ENCODE measurements around the gene ZDHHC12.

The ZDHHC12 gene

GRCh38 chr9:128685636-128686489 is 38.1 kb downstream of the ZDHHC12 start:
- peak; percentile 41 to 49 for DNase-seq

GRCh38 chr9:128684325-128685199 is 39.4 kb downstream of the ZDHHC12 start:
- DNase-seq: peak; percentile 72 to 82

- no peak for DNase-seq
Observed at GRCh38 chr9:128684065-128684324, 39.9 kb downstream of the ZDHHC12 start.

GRCh38 chr9:128683340-128684064 is 40.4 kb downstream of the ZDHHC12 start:
- DNase-seq: peak; percentile 57 to 72

GRCh38 chr9:128677794-128678193 is 46.1 kb downstream of the ZDHHC12 start:
- DNase-seq: no peak

GRCh38 chr9:128675382-128675781 is 48.5 kb downstream of the ZDHHC12 start:
- DNase-seq: no peak
